Transverse colon (tissue), 4 donors: ENCODE results near the gene USP47. TPM values are rescaled to one million over a fixed set of nuclear protein-coding genes. Genes with fewer than 3 reads are reported as not detected.

Experiments
- DNase-seq: peaks from one replicate; pipeline ENCODE4 v3.0.0-alpha.2; 2019
- H3K27ac ChIP-seq, 4 donors: fragments of 200-600 bp; sonication (generic); 2 replicates each; pipeline ENCODE4 v1.5.1; 2016 to 2018; ENCODE audit warnings: inconsistent platforms in 4 of 4
- H3K27me3 ChIP-seq: fragments of 200-600 bp; sonication (generic); 2 replicates; pipeline ENCODE4 v1.5.1; 2017; ENCODE audit warnings: inconsistent platforms
- H3K36me3 ChIP-seq, 4 donors: fragments of 200-600 bp; sonication (generic); 2 replicates each; pipeline ENCODE4 v1.5.1; 2017 to 2019; ENCODE audit warnings: inconsistent platforms in 4 of 4
- H3K4me1 ChIP-seq, 4 donors: fragments of 200-600 bp; sonication (generic); 2 replicates each; pipeline ENCODE4 v1.5.1; 2017 to 2020; ENCODE audit warnings: inconsistent platforms in 4 of 4
- H3K4me3 ChIP-seq, 4 donors: fragments of 200-600 bp; sonication (generic); 1 replicate in 1 of 4; 2 replicates in 3 of 4; pipeline versions ENCODE4 v1.5.1 to v1.6.1; 2017 to 2019; ENCODE audit warnings: inconsistent platforms in 4 of 4
- H3K9me3 ChIP-seq, 2 donors: fragments of 200-600 bp; sonication (generic); 2 replicates each; pipeline ENCODE4 v1.5.1; 2017 to 2019; ENCODE audit warnings: inconsistent platforms in 2 of 2
- EP300 ChIP-seq: sonication (generic); formaldehyde crosslinking; IDR thresholded peaks from one replicate; pipeline ENCODE4 v1.6.1; 2017; ENCODE audit warnings: antibody characterized with exemption, low read depth
- POLR2A ChIP-seq: fragments of 450-650 bp; IDR thresholded peaks from one replicate; pipeline ENCODE4 v1.6.1; 2016; ENCODE audit warnings: antibody characterized with exemption, mild to moderate bottlenecking, moderate library complexity
- POLR2AphosphoS5 ChIP-seq, 3 donors: sonication (generic); formaldehyde crosslinking; IDR thresholded peaks; one replicate each; pipeline ENCODE4 v1.6.1; 2016; ENCODE audit warnings: antibody characterized with exemption in 3 of 3
- WGBS, 2 donors: methylation state at CpG; one replicate each; pipeline ENCODE4 v1.1.5; 2018; ENCODE audit warnings: low coverage in 1 of 2; 5-methylcytosine and 5-hydroxymethylcytosine counted together
- in situ Hi-C, 4 donors: fragments of 200-750 bp; cut with MboI; loops; one replicate each; pipeline versions ENCODE4 v1.15.0 to v1.15.1; 2017; ENCODE audit warnings: low sequenced_read_pairs in 3 of 4, low pct_ligation_motif_present in 1 of 4, low pct_unique_long_range_greater_than_20kb in 1 of 4
- intact Hi-C: fragments of 100-400 bp; cut with DNase I; formaldehyde crosslinking; loops from one replicate; pipeline ENCODE4 v1.15.1; 2023; ENCODE audit warnings: low total_unique reads
- total RNA-seq, 4 donors: library from RNA; depleted of rRNA; stranded (reverse); fragments of >200 nt; gene quantifications; one replicate each; pipeline ENCODE4 v1.1.0, GENCODE V29; 2016
- TF ChIP-seq, protein P1 (sequence below), 5 experiments: fragments of 200-600 bp in 3 of 5; fragments of 450-650 bp in 2 of 5; sonication (generic) in 3 of 5; IDR thresholded peaks; 1 replicate in 2 of 5; 2 replicates in 3 of 5; pipeline ENCODE4 v1.5.1; 2016 to 2017; ENCODE audit warnings: antibody characterized with exemption in 5 of 5, inconsistent platforms in 3 of 5, mild to moderate bottlenecking in 2 of 5, moderate library complexity in 1 of 5

Gene USP47
- total RNA-seq, 4 donors from 2014 or later: 42.6 to 85.1 (median 57.3) TPM

GRCh38 chr11:11876458-11876857 lies 34.7 kb downstream of the USP47 start:
- H3K9me3 ChIP-seq: no peaks in the 10 kb centered on the region
- intact Hi-C loops: no loop called here
- H3K4me3 ChIP-seq: no peak overlapping the region
- no peaks in the 10 kb centered on the region for H3K27me3 ChIP-seq
- in situ Hi-C loops: no loop called here
- H3K36me3 ChIP-seq: no peaks in the 10 kb centered on the region
- no peak overlapping the region for H3K27ac ChIP-seq
- TF ChIP-seq EP300: no peak
- no peak for TF ChIP-seq POLR2AphosphoS5 (IDR thresholded peaks at IDR 0.05)
- TF ChIP-seq, protein P1, sequence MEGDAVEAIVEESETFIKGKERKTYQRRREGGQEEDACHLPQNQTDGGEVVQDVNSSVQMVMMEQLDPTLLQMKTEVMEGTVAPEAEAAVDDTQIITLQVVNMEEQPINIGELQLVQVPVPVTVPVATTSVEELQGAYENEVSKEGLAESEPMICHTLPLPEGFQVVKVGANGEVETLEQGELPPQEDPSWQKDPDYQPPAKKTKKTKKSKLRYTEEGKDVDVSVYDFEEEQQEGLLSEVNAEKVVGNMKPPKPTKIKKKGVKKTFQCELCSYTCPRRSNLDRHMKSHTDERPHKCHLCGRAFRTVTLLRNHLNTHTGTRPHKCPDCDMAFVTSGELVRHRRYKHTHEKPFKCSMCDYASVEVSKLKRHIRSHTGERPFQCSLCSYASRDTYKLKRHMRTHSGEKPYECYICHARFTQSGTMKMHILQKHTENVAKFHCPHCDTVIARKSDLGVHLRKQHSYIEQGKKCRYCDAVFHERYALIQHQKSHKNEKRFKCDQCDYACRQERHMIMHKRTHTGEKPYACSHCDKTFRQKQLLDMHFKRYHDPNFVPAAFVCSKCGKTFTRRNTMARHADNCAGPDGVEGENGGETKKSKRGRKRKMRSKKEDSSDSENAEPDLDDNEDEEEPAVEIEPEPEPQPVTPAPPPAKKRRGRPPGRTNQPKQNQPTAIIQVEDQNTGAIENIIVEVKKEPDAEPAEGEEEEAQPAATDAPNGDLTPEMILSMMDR (IDR thresholded peaks at IDR 0.05): no peak
- no peak for TF ChIP-seq POLR2A
- DNase-seq: no peak
- H3K4me1 ChIP-seq: peaks cover 9 to 23% (median 10%) of the 10 kb centered on the region in 4 donors
- 90 to 94% methylated on average over 2 of the region's 2 CpGs for WGBS, 2 donors

- Histone ChIP-seq H3K4me3 (no peak overlapping the region), H3K9me3 (no peaks in the 10 kb centered on the region), H3K27me3 (no peaks in the 10 kb centered on the region), H3K27ac (no peak overlapping the region), H3K4me1 (peaks cover 0 to 30% (median 2%) of the 10 kb centered on the region in 4 donors), H3K36me3 (peaks cover 0 to 14% (median 5%) of the 10 kb centered on the region in 4 donors)
- no peak for DNase-seq
- in situ Hi-C loops: no loop called here
- WGBS, 2 donors: 86 to 89% methylated on average over 2 of the region's 2 CpGs
- TF ChIP-seq POLR2A: no peak
- no peak for TF ChIP-seq EP300
- TF ChIP-seq POLR2AphosphoS5 (IDR thresholded peaks at IDR 0.05): no peak
- TF ChIP-seq, protein P1 (IDR thresholded peaks at IDR 0.05): no peak
- intact Hi-C loops: no loop called here
These were observed 38.4 kb downstream of the USP47 start for GRCh38 chr11:11880179-11880578.

- in situ Hi-C loops: no loop called here
- no peak for TF ChIP-seq POLR2AphosphoS5 (IDR thresholded peaks at IDR 0.05)
- TF ChIP-seq EP300: no peak
- TF ChIP-seq, protein P1 (IDR thresholded peaks at IDR 0.05): no peak
- TF ChIP-seq POLR2A: no peak
- DNase-seq: no peak
These were observed 40.8 kb downstream of the USP47 start for GRCh38 chr11:11882539-11882938.

GRCh38 chr11:11884351-11884750 lies 42.6 kb downstream of the USP47 start:
- peaks cover 0 to 43% (median 18%) of the 10 kb centered on the region in 4 donors for H3K36me3 ChIP-seq
- in situ Hi-C loops (no loop called here), intact Hi-C loops (no loop called here)
- H3K9me3 ChIP-seq: no peaks in the 10 kb centered on the region
- H3K27me3 ChIP-seq: no peaks in the 10 kb centered on the region
- no peak overlapping the region for H3K4me3 ChIP-seq
- DNase-seq: no peak
- H3K27ac ChIP-seq: no peak overlapping the region
- H3K4me1 ChIP-seq: peaks cover 0 to 23% (median 0%) of the 10 kb centered on the region in 4 donors
- TF ChIP-seq POLR2A (no peak), POLR2AphosphoS5 (IDR thresholded peaks at IDR 0.05) (no peak), EP300 (no peak)
- TF ChIP-seq, protein P1 (IDR thresholded peaks at IDR 0.05): no peak
- 78 to 89% methylated on average over 2 of the region's 2 CpGs for WGBS, 2 donors

More at GRCh38 chr11:11882539-11882938, 40.8 kb downstream of the USP47 start:
- Histone ChIP-seq H3K4me1 (peaks cover 0 to 23% (median 0%) of the 10 kb centered on the region in 4 donors), H3K9me3 (no peaks in the 10 kb centered on the region), H3K27ac (no peak overlapping the region), H3K4me3 (no peak overlapping the region), H3K27me3 (no peaks in the 10 kb centered on the region), H3K36me3 (peaks cover 0 to 36% (median 17%) of the 10 kb centered on the region in 4 donors)
- intact Hi-C loops: no loop called here
- WGBS, 2 donors: 30 to 60% methylated on average over 2 of the region's 2 CpGs
